Measurements from ENCODE around the gene SETD1B. TPM values are rescaled to one million over a fixed set of nuclear protein-coding genes. Genes with fewer than 3 reads are reported as not detected.

Gene SETD1B
- total and polyA plus RNA-seq, 9 donors, result 6.2 to 44.6 (median 28.6) TPM

- Histone ChIP-seq H3K4me1 (ENCODE audit: insufficient read depth) (peaks cover 2% of the 10 kb centered on the region), H3K9me3 (no peaks in the 10 kb centered on the region), H3K36me3 (no peaks in the 10 kb centered on the region), H3K27me3 (no peaks in the 10 kb centered on the region), H3K27ac (peak overlapping the region in 1 of 2 donors; percentile 28), H3K4me3 (no peak overlapping the region)
- 34 to 39% (median 37%) methylated on average over 14 of the region's 14 CpGs for WGBS, 3 donors
- TF ChIP-seq POLR2A (IDR thresholded peaks at IDR 0.05), result no peak
- TF ChIP-seq, protein P1, sequence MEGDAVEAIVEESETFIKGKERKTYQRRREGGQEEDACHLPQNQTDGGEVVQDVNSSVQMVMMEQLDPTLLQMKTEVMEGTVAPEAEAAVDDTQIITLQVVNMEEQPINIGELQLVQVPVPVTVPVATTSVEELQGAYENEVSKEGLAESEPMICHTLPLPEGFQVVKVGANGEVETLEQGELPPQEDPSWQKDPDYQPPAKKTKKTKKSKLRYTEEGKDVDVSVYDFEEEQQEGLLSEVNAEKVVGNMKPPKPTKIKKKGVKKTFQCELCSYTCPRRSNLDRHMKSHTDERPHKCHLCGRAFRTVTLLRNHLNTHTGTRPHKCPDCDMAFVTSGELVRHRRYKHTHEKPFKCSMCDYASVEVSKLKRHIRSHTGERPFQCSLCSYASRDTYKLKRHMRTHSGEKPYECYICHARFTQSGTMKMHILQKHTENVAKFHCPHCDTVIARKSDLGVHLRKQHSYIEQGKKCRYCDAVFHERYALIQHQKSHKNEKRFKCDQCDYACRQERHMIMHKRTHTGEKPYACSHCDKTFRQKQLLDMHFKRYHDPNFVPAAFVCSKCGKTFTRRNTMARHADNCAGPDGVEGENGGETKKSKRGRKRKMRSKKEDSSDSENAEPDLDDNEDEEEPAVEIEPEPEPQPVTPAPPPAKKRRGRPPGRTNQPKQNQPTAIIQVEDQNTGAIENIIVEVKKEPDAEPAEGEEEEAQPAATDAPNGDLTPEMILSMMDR (IDR thresholded peaks at IDR 0.05), result no peak
- TF ChIP-seq EP300 (IDR thresholded peaks at IDR 0.05), result no peak
- intact Hi-C loops (cut with DNase I), result no loop called here
- DNase-seq, result no peak
Observed at GRCh38 chr12:121781998-121782979, 21.5 kb upstream of the SETD1B start.

- DNase-seq, result no peak
- TF ChIP-seq POLR2A (IDR thresholded peaks at IDR 0.05), result no peak
- TF ChIP-seq EP300 (IDR thresholded peaks at IDR 0.05), result no peak
- TF ChIP-seq, protein P1 (IDR thresholded peaks at IDR 0.05), result no peak
- Histone ChIP-seq H3K27ac (no peak overlapping the region), H3K9me3 (no peaks in the 10 kb centered on the region), H3K4me1 (ENCODE audit: insufficient read depth) (peaks cover 2% of the 10 kb centered on the region), H3K4me3 (no peak overlapping the region), H3K36me3 (no peaks in the 10 kb centered on the region), H3K27me3 (no peaks in the 10 kb centered on the region)
- 66 to 75% (median 68%) methylated on average over 6 of the region's 6 CpGs for WGBS, 3 donors
- intact Hi-C loops (cut with DNase I), result no loop called here
Observed at GRCh38 chr12:121783766-121784165, 20.0 kb upstream of the SETD1B start.

- DNase-seq, result peak in 1 of 5 donors; percentile 60
- Histone ChIP-seq H3K9me3 (no peaks in the 10 kb centered on the region), H3K27me3 (no peaks in the 10 kb centered on the region), H3K36me3 (no peaks in the 10 kb centered on the region), H3K4me3 (no peak overlapping the region), H3K27ac (no peak overlapping the region), H3K4me1 (ENCODE audit: insufficient read depth) (peaks cover 2% of the 10 kb centered on the region)
- TF ChIP-seq POLR2A (IDR thresholded peaks at IDR 0.05) (no peak), EP300 (IDR thresholded peaks at IDR 0.05) (no peak)
- TF ChIP-seq, protein P1 (IDR thresholded peaks at IDR 0.05), result no peak
- intact Hi-C loops (cut with DNase I), result no loop called here
- 23 to 31% (median 24%) methylated on average over 6 of the region's 6 CpGs for WGBS, 3 donors
Observed at GRCh38 chr12:121784460-121784859, 19.3 kb upstream of the SETD1B start.

- no peaks in the 10 kb centered on the region for H3K9me3 ChIP-seq
- WGBS, 3 donors, result 54 to 71% (median 60%) methylated on average over 6 of the region's 6 CpGs
- TF ChIP-seq, protein P1 (IDR thresholded peaks at IDR 0.05), result no peak
- TF ChIP-seq EP300 (IDR thresholded peaks at IDR 0.05) (no peak), POLR2A (IDR thresholded peaks at IDR 0.05) (no peak)
- no peak overlapping the region for H3K27ac ChIP-seq
- peak in 1 of 5 donors; percentile 45 for DNase-seq
- intact Hi-C loops (cut with DNase I), result no loop called here
- no peaks in the 10 kb centered on the region for H3K27me3 ChIP-seq
- no peak overlapping the region for H3K4me3 ChIP-seq
- H3K36me3 ChIP-seq, result no peaks in the 10 kb centered on the region
- H3K4me1 ChIP-seq (ENCODE audit: insufficient read depth), result peaks cover 2% of the 10 kb centered on the region
Observed at GRCh38 chr12:121786440-121786825, 17.4 kb upstream of the SETD1B start.
